ENCODE measurements around the gene FBLN5. TPM values are rescaled to one million over a fixed set of nuclear protein-coding genes. Genes with fewer than 3 reads are reported as not detected.

The FBLN5 gene
- total RNA-seq, 6 experiments from 2014 or later = 6.7 to 36.3 (median 17.8) TPM

DNA sequence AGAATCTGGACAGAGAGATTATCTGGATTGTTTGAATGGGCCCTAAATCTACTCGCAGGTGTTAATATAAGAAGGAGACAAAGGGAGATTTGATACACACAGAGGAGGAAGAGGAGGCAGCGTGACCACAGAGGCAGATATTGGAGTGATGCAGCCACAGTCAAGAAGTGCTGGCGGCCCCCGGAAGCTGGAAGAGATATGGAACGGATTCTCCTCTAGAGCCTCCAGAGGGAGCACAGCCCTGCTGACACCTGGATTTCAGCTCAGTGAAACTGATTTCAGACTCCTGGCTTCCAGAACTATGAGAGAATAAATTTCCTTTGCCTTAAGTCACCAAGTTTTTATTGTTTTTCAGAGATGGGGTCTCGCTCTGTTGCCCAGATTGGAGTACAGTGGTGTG, 71.0 kb downstream of the FBLN5 start:
- no peaks in the 10 kb centered on the region for H3K36me3 ChIP-seq
- 92% methylated on average over 6 of the region's 6 CpGs for WGBS (ENCODE audit: insufficient coverage, low coverage, low lambda C conversion rate, missing lambda C conversion rate)

GRCh38 chr14:91875525-91876286, 71.8 kb downstream of the FBLN5 start:
- Histone ChIP-seq H3K4me1 (peaks cover 0 to 40% (median 7%) of the 10 kb centered on the region in 4 donors), H3K36me3 (no peaks in the 10 kb centered on the region), H3K9me3 (no peaks in the 10 kb centered on the region), H3K4me3 (no peak overlapping the region), H3K27ac (peak overlapping the region; percentile 11 to 50 (median 45)), H3K27me3 (no peaks in the 10 kb centered on the region)
- WGBS (ENCODE audit: insufficient coverage, low coverage, low lambda C conversion rate, missing lambda C conversion rate) = 49% methylated on average over 8 of the region's 9 CpGs
- intact Hi-C loops (cut with DNase I) = no loop called here
- peak; percentile 66 to 84 (median 76) for ATAC-seq
- TF ChIP-seq CTCF (IDR thresholded peaks at IDR 0.05) (no peak), POLR2A (IDR thresholded peaks at IDR 0.05) (no peak)
- DNase-seq = peak; percentile 55 to 82 (median 69)

More for the DNA sequence above, 71.0 kb downstream of the FBLN5 start:
- Histone ChIP-seq H3K27ac (no peak overlapping the region), H3K4me3 (no peak overlapping the region), H3K27me3 (no peaks in the 10 kb centered on the region), H3K4me1 (peaks cover 0 to 39% (median 7%) of the 10 kb centered on the region in 4 donors), H3K9me3 (no peaks in the 10 kb centered on the region)
- TF ChIP-seq POLR2A (IDR thresholded peaks at IDR 0.05) (no peak), CTCF (IDR thresholded peaks at IDR 0.05) (no peak)
- intact Hi-C loops (cut with DNase I) = no loop called here
- DNase-seq (no peak), ATAC-seq (no peak)

DNA sequence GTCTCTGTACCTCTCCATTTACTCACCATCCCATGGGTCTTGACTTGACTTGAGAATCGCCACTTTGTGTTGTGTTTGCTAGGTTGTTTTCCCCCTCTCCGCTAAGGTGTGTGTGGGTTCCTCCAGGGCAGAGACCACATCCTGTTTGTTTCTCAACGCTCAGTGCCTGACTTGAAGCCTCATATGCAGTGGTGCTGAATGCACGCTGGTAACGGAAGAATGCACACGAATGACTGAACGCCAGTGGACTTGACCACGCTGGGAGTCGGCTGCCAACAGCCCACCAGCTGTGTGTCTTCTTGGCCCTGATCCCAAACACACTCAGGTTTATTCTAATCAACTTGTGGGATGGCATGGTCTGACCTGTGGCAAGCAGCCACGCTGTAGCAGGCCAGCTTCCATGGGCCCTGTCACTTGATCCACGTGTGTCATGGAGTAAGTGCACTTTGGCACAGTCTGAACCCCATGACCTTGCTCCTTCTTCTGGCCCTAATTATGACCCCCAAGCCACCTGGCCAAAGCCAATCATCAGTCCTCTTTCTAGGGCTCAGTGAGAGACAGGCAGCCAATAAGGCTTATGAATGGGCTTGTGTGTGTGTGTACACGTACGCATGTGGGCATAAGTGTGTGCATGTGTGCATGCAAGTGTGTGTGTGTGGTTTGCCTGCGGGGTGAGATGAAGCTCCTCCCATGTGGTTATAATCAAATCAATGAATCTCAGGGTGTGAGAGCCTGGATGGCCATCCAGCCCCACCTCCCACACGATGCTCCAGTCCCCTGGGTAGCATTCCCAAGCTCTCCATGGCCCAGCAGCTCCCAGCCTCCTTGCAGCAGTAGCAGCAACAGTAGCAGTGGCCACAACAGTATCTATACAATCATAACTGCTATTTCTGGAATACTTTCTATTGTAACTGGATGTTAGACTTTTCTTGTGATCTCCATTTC, 73.8 kb downstream of the FBLN5 start:
- WGBS (ENCODE audit: insufficient coverage, low coverage, low lambda C conversion rate, missing lambda C conversion rate) = 63% methylated on average over 13 of the region's 15 CpGs
- ATAC-seq (peak in 1 of 4 donors; percentile 15), DNase-seq (no peak)
- peak overlapping the region in 1 of 3 donors; percentile 33 for H3K27ac ChIP-seq
- H3K4me3 ChIP-seq = no peak overlapping the region
- no peaks in the 10 kb centered on the region for H3K9me3 ChIP-seq
- H3K27me3 ChIP-seq = no peaks in the 10 kb centered on the region
- peaks cover 0 to 52% (median 10%) of the 10 kb centered on the region in 4 donors for H3K4me1 ChIP-seq
- TF ChIP-seq CTCF (IDR thresholded peaks at IDR 0.05) (no peak), POLR2A (IDR thresholded peaks at IDR 0.05) (no peak)
- intact Hi-C loops (cut with DNase I) = no loop called here
- H3K36me3 ChIP-seq = no peaks in the 10 kb centered on the region

GRCh38 chr14:91872517-91873470, 74.7 kb downstream of the FBLN5 start:
- no peaks in the 10 kb centered on the region for H3K27me3 ChIP-seq
- peak; percentile 55 to 81 (median 79) for DNase-seq
- no peaks in the 10 kb centered on the region for H3K9me3 ChIP-seq
- peaks cover 0 to 52% (median 10%) of the 10 kb centered on the region in 4 donors for H3K4me1 ChIP-seq
- H3K27ac ChIP-seq = peak overlapping the region; percentile 14 to 47 (median 43)
- intact Hi-C loops (cut with DNase I) = no loop called here
- TF ChIP-seq CTCF (IDR thresholded peaks at IDR 0.05) (no peak), POLR2A (IDR thresholded peaks at IDR 0.05) (no peak)
- no peak overlapping the region for H3K4me3 ChIP-seq
- no peaks in the 10 kb centered on the region for H3K36me3 ChIP-seq
- ATAC-seq = peak; percentile 55 to 75 (median 70)
- 71% methylated on average over 6 of the region's 15 CpGs for WGBS (ENCODE audit: insufficient coverage, low coverage, low lambda C conversion rate, missing lambda C conversion rate)

Data from right lobe of liver (tissue), 6 donors.